IPS-15b (cell line): ENCODE results near the gene SLC6A19.
"Not testable (repeated sequence)": the region's sequence is repeated elsewhere in the genome, so short reads cannot be mapped to it uniquely, and the experiment has no call there.

Experiments used
- H3K27me3 ChIP-seq: one replicate; pipeline ENCODE4 v1.6.1; 2013; ENCODE audit warnings: low read length; ENCODE audit not compliant: control insufficient read depth, insufficient read depth
- H3K36me3 ChIP-seq: one replicate; pipeline ENCODE4 v1.6.1; 2013; ENCODE audit warnings: low read length; ENCODE audit not compliant: control insufficient read depth, insufficient read depth
- H3K4me1 ChIP-seq: one replicate; pipeline ENCODE4 v1.6.1; 2013; ENCODE audit warnings: mild to moderate bottlenecking, low read length; ENCODE audit not compliant: control insufficient read depth, insufficient read depth
- H3K4me3 ChIP-seq: one replicate; pipeline ENCODE4 v1.5.1; 2013; ENCODE audit warnings: low read depth, low read length
- H3K9ac ChIP-seq: one replicate; pipeline ENCODE4 v1.6.1; 2013; ENCODE audit warnings: low read depth, mild to moderate bottlenecking, low read length
- H3K9me3 ChIP-seq: one replicate; pipeline ENCODE4 v1.6.1; 2013; ENCODE audit warnings: mild to moderate bottlenecking, low read length; ENCODE audit not compliant: control insufficient read depth, insufficient read depth

The SLC6A19 gene

GRCh38 chr5:1264211-1264610 is 62.8 kb downstream of the SLC6A19 start:
- H3K36me3 ChIP-seq = peaks cover 26% of the 10 kb centered on the region
- no peak overlapping the region for H3K9ac ChIP-seq
- H3K9me3 ChIP-seq = no peaks in the 10 kb centered on the region
- H3K4me1 ChIP-seq = no peaks in the 10 kb centered on the region
- H3K27me3 ChIP-seq = no peaks in the 10 kb centered on the region
- H3K4me3 ChIP-seq = no peak overlapping the region

DNA sequence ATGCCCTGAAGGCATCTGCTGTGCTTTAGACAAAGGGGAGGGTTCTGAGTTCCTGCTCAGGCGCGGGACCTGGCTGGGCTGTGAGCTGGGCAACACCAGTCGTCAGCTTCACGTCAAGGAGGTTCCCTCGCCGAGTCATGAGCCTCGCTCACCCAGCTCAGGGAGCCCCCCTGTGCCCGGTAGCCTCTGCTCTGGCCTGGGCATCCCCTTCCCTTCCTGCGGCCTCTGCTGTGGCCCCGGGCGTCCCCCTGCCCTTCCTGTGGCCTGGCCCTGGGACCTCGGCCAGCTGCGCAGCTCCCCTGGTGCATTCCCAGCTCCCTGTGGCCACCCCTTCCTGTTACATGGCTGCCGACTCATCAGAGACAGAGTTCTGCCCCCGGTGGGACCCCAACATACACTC is 63.6 kb downstream of the SLC6A19 start:
- H3K36me3 ChIP-seq = peaks cover 26% of the 10 kb centered on the region
- H3K4me1 ChIP-seq = no peaks in the 10 kb centered on the region
- H3K9ac ChIP-seq = no peak overlapping the region

GRCh38 chr5:1265461-1266455 is 64.4 kb downstream of the SLC6A19 start:
- H3K36me3 ChIP-seq = peaks cover 30% of the 10 kb centered on the region
- no peaks in the 10 kb centered on the region for H3K27me3 ChIP-seq
- no peak overlapping the region for H3K4me3 ChIP-seq
- no peaks in the 10 kb centered on the region for H3K4me1 ChIP-seq
- no peaks in the 10 kb centered on the region for H3K9me3 ChIP-seq
- no peak overlapping the region for H3K9ac ChIP-seq

More for the DNA sequence above, 63.6 kb downstream of the SLC6A19 start:
- H3K4me3 ChIP-seq = no peak overlapping the region
- no peaks in the 10 kb centered on the region for H3K9me3 ChIP-seq
- H3K27me3 ChIP-seq = no peaks in the 10 kb centered on the region

- H3K4me3 ChIP-seq = no peak overlapping the region
- H3K4me1 ChIP-seq = no peaks in the 10 kb centered on the region
- H3K27me3 ChIP-seq = no peaks in the 10 kb centered on the region
- H3K36me3 ChIP-seq = peaks cover 34% of the 10 kb centered on the region
- H3K9ac ChIP-seq = no peak overlapping the region
- H3K9me3 ChIP-seq = no peaks in the 10 kb centered on the region
These were observed 65.4 kb downstream of the SLC6A19 start for GRCh38 chr5:1266791-1267190.

DNA sequence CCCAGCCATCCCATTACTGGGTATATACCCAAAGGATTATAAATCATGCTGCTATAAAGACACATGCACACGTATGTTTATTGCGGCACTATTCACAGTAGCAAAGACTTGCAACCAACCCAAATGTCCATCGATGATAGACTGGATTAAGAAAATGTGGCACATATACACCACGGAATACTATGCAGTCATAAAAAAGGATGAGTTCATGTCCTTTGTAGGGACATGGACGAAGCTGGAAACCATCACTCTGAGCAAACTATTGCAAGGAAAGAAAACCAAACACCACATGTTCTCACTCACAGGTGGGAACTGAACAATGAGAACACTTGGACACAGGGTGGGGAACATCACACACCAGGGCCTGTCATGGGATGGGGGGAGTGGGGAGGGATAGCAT is 66.1 kb downstream of the SLC6A19 start:
- H3K36me3 ChIP-seq = peaks cover 36% of the 10 kb centered on the region
- not testable (repeated sequence) for H3K9me3 ChIP-seq, H3K4me1 ChIP-seq

DNA sequence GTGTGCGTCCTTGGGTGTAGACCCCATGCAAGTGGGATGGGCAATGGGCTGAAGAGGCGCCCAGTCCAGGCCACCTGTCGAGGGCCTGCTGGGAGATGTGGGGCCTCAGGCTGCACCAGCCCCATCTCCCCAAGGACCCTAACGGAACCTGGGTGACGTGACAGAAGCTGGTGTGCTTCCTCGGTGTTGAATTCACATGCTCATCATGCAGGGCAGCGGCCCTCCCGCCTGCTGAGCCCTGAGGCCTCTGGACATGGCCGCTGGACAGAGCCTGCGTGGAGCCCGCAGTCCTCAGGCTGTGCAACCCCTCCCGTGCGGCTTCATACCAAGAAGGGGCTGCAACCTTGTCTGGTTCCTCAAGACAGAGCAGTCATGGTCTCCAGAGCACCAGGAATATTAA is 66.7 kb downstream of the SLC6A19 start:
- Histone ChIP-seq H3K4me1 (no peaks in the 10 kb centered on the region), H3K9me3 (no peaks in the 10 kb centered on the region), H3K36me3 (peaks cover 31% of the 10 kb centered on the region), H3K9ac (no peak overlapping the region), H3K27me3 (no peaks in the 10 kb centered on the region), H3K4me3 (no peak overlapping the region)

More for the DNA sequence above, 66.1 kb downstream of the SLC6A19 start:
- H3K27me3 ChIP-seq, H3K9ac ChIP-seq, H3K4me3 ChIP-seq: not testable (repeated sequence)

DNA sequence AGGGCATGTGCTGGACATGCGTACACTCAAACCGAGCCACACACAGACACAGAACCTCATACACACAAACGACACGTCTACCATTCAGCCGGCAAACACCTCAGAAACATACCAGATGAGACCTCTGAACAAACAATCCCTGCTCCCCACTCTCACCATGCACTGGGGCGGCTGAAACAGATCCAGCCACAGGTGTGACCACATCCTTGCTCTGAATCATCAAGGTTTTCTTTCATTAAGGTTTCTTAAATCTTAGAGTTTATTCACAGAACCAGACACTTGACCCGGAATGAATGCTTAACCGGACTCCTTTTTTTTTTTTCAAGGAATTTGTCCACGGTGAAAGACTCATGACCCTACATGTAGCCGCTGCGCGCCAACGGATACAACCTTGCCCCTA is 67.3 kb downstream of the SLC6A19 start:
- H3K4me1 ChIP-seq = no peaks in the 10 kb centered on the region
- no peaks in the 10 kb centered on the region for H3K27me3 ChIP-seq
- H3K36me3 ChIP-seq = peaks cover 31% of the 10 kb centered on the region
- H3K4me3 ChIP-seq = no peak overlapping the region
- no peak overlapping the region for H3K9ac ChIP-seq
- no peaks in the 10 kb centered on the region for H3K9me3 ChIP-seq

GRCh38 chr5:1270426-1270825 is 69.0 kb downstream of the SLC6A19 start:
- Histone ChIP-seq H3K36me3 (peaks cover 22% of the 10 kb centered on the region), H3K9ac (no peak overlapping the region), H3K4me3 (no peak overlapping the region), H3K9me3 (no peaks in the 10 kb centered on the region), H3K4me1 (no peaks in the 10 kb centered on the region), H3K27me3 (no peaks in the 10 kb centered on the region)

GRCh38 chr5:1270933-1271914 is 69.8 kb downstream of the SLC6A19 start:
- H3K4me1 ChIP-seq = no peaks in the 10 kb centered on the region
- peaks cover 17% of the 10 kb centered on the region for H3K36me3 ChIP-seq
- no peak overlapping the region for H3K4me3 ChIP-seq

GRCh38 chr5:1272201-1272600 is 70.8 kb downstream of the SLC6A19 start:
- H3K4me1 ChIP-seq = no peaks in the 10 kb centered on the region
- H3K9ac ChIP-seq = no peak overlapping the region
- H3K4me3 ChIP-seq = no peak overlapping the region
- H3K36me3 ChIP-seq = peaks cover 16% of the 10 kb centered on the region
- H3K27me3 ChIP-seq = no peaks in the 10 kb centered on the region
- no peaks in the 10 kb centered on the region for H3K9me3 ChIP-seq

More at GRCh38 chr5:1270933-1271914, 69.8 kb downstream of the SLC6A19 start:
- Histone ChIP-seq H3K9ac (no peak overlapping the region), H3K27me3 (no peaks in the 10 kb centered on the region), H3K9me3 (no peaks in the 10 kb centered on the region)

GRCh38 chr5:1273745-1274144 is 72.3 kb downstream of the SLC6A19 start:
- H3K36me3 ChIP-seq = peaks cover 18% of the 10 kb centered on the region
- no peak overlapping the region for H3K4me3 ChIP-seq

More at GRCh38 chr5:1273745-1274144, 72.3 kb downstream of the SLC6A19 start:
- H3K4me1 ChIP-seq = no peaks in the 10 kb centered on the region
- no peaks in the 10 kb centered on the region for H3K9me3 ChIP-seq
- H3K9ac ChIP-seq = no peak overlapping the region
- no peaks in the 10 kb centered on the region for H3K27me3 ChIP-seq
